Measurements from ENCODE around the gene ZNF407.

GRCh38 chr18:74638210-74638609, 40.5 kb downstream of the ZNF407 start:
- TF ChIP-seq, protein P1, sequence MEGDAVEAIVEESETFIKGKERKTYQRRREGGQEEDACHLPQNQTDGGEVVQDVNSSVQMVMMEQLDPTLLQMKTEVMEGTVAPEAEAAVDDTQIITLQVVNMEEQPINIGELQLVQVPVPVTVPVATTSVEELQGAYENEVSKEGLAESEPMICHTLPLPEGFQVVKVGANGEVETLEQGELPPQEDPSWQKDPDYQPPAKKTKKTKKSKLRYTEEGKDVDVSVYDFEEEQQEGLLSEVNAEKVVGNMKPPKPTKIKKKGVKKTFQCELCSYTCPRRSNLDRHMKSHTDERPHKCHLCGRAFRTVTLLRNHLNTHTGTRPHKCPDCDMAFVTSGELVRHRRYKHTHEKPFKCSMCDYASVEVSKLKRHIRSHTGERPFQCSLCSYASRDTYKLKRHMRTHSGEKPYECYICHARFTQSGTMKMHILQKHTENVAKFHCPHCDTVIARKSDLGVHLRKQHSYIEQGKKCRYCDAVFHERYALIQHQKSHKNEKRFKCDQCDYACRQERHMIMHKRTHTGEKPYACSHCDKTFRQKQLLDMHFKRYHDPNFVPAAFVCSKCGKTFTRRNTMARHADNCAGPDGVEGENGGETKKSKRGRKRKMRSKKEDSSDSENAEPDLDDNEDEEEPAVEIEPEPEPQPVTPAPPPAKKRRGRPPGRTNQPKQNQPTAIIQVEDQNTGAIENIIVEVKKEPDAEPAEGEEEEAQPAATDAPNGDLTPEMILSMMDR (IDR thresholded peaks at IDR 0.05; ENCODE audit: insufficient read depth, low read length, poor library complexity, severe bottlenecking) = no peak
- no peak for TF ChIP-seq EZH2phosphoT487 (conservative IDR thresholded peaks at IDR 0.05; ENCODE audit: low read length)
